GM12878 (cell line): Measurements from ENCODE around the gene CHMP4B.

Experiments used
- CEBPB ChIP-seq, 2 experiments: fragments of 150-350 bp in 1 of 2; IDR thresholded peaks; 2 replicates each; pipeline ENCODE4 v1.6.1; 2012 to 2014; ENCODE audit warnings: low read depth in 2 of 2, low read length in 2 of 2, borderline replicate concordance in 1 of 2, inconsistent platforms in 1 of 2
- CTCF ChIP-seq, 3 experiments: IDR thresholded peaks in 2 of 3; conservative IDR thresholded peaks in 1 of 3; 2 replicates each; pipeline ENCODE4 v1.5.1; 2011; ENCODE audit warnings: low read depth in 3 of 3, low read length in 3 of 3, mild to moderate bottlenecking in 3 of 3, control low read depth in 2 of 3, moderate library complexity in 2 of 3, inconsistent platforms in 1 of 3, mixed read lengths in 1 of 3; ENCODE audit not compliant: control insufficient read depth in 2 of 3, insufficient read depth in 1 of 3; ENCODE audit errors: extremely low read depth in 1 of 3
- EZH2 ChIP-seq: IDR thresholded peaks from 2 replicates; pipeline ENCODE4 v1.6.1; 2012; ENCODE audit warnings: low read depth, mild to moderate bottlenecking, control low read depth, inconsistent platforms, low read length, borderline replicate concordance; ENCODE audit not compliant: control insufficient read depth
- GABPA ChIP-seq: IDR thresholded peaks from 2 replicates; pipeline ENCODE4 v1.6.1; 2014; ENCODE audit warnings: antibody characterized with exemption, low read depth, mild to moderate bottlenecking, inconsistent platforms
- NFYB ChIP-seq: IDR thresholded peaks from 2 replicates; pipeline ENCODE4 v1.6.1; 2011; ENCODE audit warnings: low read depth, mild to moderate bottlenecking, low read length, improper control_type of control experiment, moderate library complexity; ENCODE audit not compliant: insufficient read depth
- RAD21 ChIP-seq: IDR thresholded peaks from 2 replicates; pipeline ENCODE4 v1.6.1; 2011; ENCODE audit warnings: mild to moderate bottlenecking, low read depth, low read length, moderate library complexity; ENCODE audit not compliant: insufficient read depth
- SMC3 ChIP-seq: IDR thresholded peaks from 2 replicates; pipeline ENCODE4 v1.6.1; 2011; ENCODE audit warnings: low read length, improper control_type of control experiment, borderline replicate concordance
- ZZZ3 ChIP-seq: IDR thresholded peaks from 2 replicates; pipeline ENCODE4 v1.6.1; 2011; ENCODE audit warnings: low read depth; ENCODE audit not compliant: control insufficient read depth, insufficient read length

GRCh38 chr20:33884633-33885032 lies 73.5 kb downstream of the CHMP4B start:
- no peak for TF ChIP-seq NFYB
- no peak for TF ChIP-seq CEBPB (IDR thresholded peaks at IDR 0.05; ENCODE audit: borderline replicate concordance in 1 of 2, low read depth in 2 of 2, low read length in 2 of 2)
- TF ChIP-seq RAD21, result no peak
- no peak for TF ChIP-seq SMC3
- TF ChIP-seq CTCF (IDR thresholded peaks at IDR 0.05 in 2 of 3, conservative IDR thresholded peaks at IDR 0.05 in 1 of 3; ENCODE audit: control insufficient read depth in 2 of 3, extremely low read depth in 1 of 3, insufficient read depth in 1 of 3, low read depth in 3 of 3, low read length in 3 of 3), result no peak
- no peak for TF ChIP-seq EZH2
- TF ChIP-seq ZZZ3, result no peak
- TF ChIP-seq GABPA, result no peak
